Caki2 (cell line): ENCODE measurements around the gene BCL2L14. TPM values are rescaled to one million over a fixed set of nuclear protein-coding genes. Genes with fewer than 3 reads are reported as not detected.
"Not testable (repeated sequence)": the region's sequence is repeated elsewhere in the genome, so short reads cannot be mapped to it uniquely, and the experiment has no call there.

Source experiments
- DNase-seq: peaks from one replicate; pipeline ENCODE4 v3.0.0-alpha.2; 2015; ENCODE audit warnings: low read depth
- in situ Hi-C: cut with HindIII; loops from 2 replicates; pipeline ENCODE4 v1.10.0; 2016; ENCODE audit warnings: low sequenced_read_pairs, low pct_unique_long_range_greater_than_20kb, mixed read lengths
- total RNA-seq: library from RNA; depleted of rRNA; stranded (reverse); fragments of >200 nt; shearing (Covaris generic); gene quantifications from 2 replicates; pipeline ENCODE4 v1.2.3, GENCODE V29; 2014; ENCODE audit warnings: low replicate concordance

The BCL2L14 gene
- total RNA-seq, 1 experiment from 2014 or later: not detected

- DNase-seq: no peak
- in situ Hi-C loops: loop anchor here (25.0 kb wide), 1 partner anchor 245 kb away; no protein-coding TSS in a partner anchor
Measured at GRCh38 chr12:12091977-12092663, 21.4 kb downstream of the BCL2L14 start.

- in situ Hi-C loops: loop anchor here (25.0 kb wide), 1 partner anchor 243 kb away; no protein-coding TSS in a partner anchor
Measured at GRCh38 chr12:12094481-12094880, 23.7 kb downstream of the BCL2L14 start.

GRCh38 chr12:12095021-12095420, 24.3 kb downstream of the BCL2L14 start:
- in situ Hi-C loops: loop anchor here (25.0 kb wide), 1 partner anchor 242 kb away; no protein-coding TSS in a partner anchor
- no peak for DNase-seq

More at GRCh38 chr12:12094481-12094880, 23.7 kb downstream of the BCL2L14 start:
- no peak for DNase-seq

GRCh38 chr12:12097891-12098690, 27.4 kb downstream of the BCL2L14 start:
- in situ Hi-C loops: loop anchor here (25.0 kb wide), 1 partner anchor 239 kb away; no protein-coding TSS in a partner anchor
- DNase-seq: no peak

GRCh38 chr12:12098691-12099015, 27.9 kb downstream of the BCL2L14 start:
- DNase-seq: no peak
- in situ Hi-C loops: loop anchor here (25.0 kb wide), 1 partner anchor 239 kb away; no protein-coding TSS in a partner anchor

GRCh38 chr12:12099102-12099501, 28.4 kb downstream of the BCL2L14 start:
- in situ Hi-C loops: loop anchor here (25.0 kb wide), 1 partner anchor 238 kb away; no protein-coding TSS in a partner anchor
- no peak for DNase-seq

GRCh38 chr12:12107678-12108077, 36.9 kb downstream of the BCL2L14 start:
- no peak for DNase-seq
- in situ Hi-C loops: no loop called here

GRCh38 chr12:12108441-12109058, 37.8 kb downstream of the BCL2L14 start:
- no peak for DNase-seq

GRCh38 chr12:12110923-12111555, 40.3 kb downstream of the BCL2L14 start:
- in situ Hi-C loops: not testable (repeated sequence)

More at GRCh38 chr12:12108441-12109058, 37.8 kb downstream of the BCL2L14 start:
- in situ Hi-C loops: no loop called here

GRCh38 chr12:12115514-12115913, 44.8 kb downstream of the BCL2L14 start:
- no peak for DNase-seq
- in situ Hi-C loops: no loop called here

More at GRCh38 chr12:12110923-12111555, 40.3 kb downstream of the BCL2L14 start:
- not testable (repeated sequence) for DNase-seq

GRCh38 chr12:12116677-12117076, 45.9 kb downstream of the BCL2L14 start:
- in situ Hi-C loops: no loop called here
- no peak for DNase-seq

GRCh38 chr12:12121061-12121460, 50.3 kb downstream of the BCL2L14 start:
- in situ Hi-C loops: no loop called here
- no peak for DNase-seq

- DNase-seq: no peak
- in situ Hi-C loops: no loop called here
Measured at GRCh38 chr12:12123036-12123604, 52.4 kb downstream of the BCL2L14 start.

GRCh38 chr12:12126551-12126950, 55.8 kb downstream of the BCL2L14 start:
- no peak for DNase-seq
- in situ Hi-C loops: no loop called here

- DNase-seq: no peak
- in situ Hi-C loops: no loop called here
Measured at GRCh38 chr12:12127304-12127703, 56.6 kb downstream of the BCL2L14 start.

- DNase-seq: no peak
- in situ Hi-C loops: no loop called here
Measured at GRCh38 chr12:12128670-12129069, 57.9 kb downstream of the BCL2L14 start.

- no peak for DNase-seq
- in situ Hi-C loops: no loop called here
Measured at GRCh38 chr12:12133259-12133658, 62.5 kb downstream of the BCL2L14 start.

- in situ Hi-C loops: no loop called here
- DNase-seq: no peak
Measured at GRCh38 chr12:12133785-12134184, 63.0 kb downstream of the BCL2L14 start.
